BE2C (cell line): ENCODE data around the gene PDE12. TPM values are rescaled to one million over a fixed set of nuclear protein-coding genes. Genes with fewer than 3 reads are reported as not detected.

Experiments
- DNase-seq: peaks from one replicate; pipeline ENCODE4 v3.0.0-alpha.2; 2020
- H3K27me3 ChIP-seq: fragments of 250-450 bp; sonication (Bioruptor Pico); 2 replicates; pipeline ENCODE4 v1.5.1; 2020; ENCODE audit warnings: mild to moderate bottlenecking
- H3K36me3 ChIP-seq: fragments of 250-450 bp; sonication (Bioruptor Pico); 2 replicates; pipeline ENCODE4 v1.5.1; 2020; ENCODE audit warnings: mild to moderate bottlenecking
- H3K4me1 ChIP-seq: fragments of 250-450 bp; sonication (Bioruptor Pico); 2 replicates; pipeline ENCODE4 v1.5.1; 2020
- H3K4me3 ChIP-seq: 2 replicates; pipeline ENCODE4 v1.5.1; 2011; ENCODE audit warnings: low read depth, low read length
- H3K9me3 ChIP-seq: fragments of 250-450 bp; sonication (Bioruptor Pico); 2 replicates; pipeline ENCODE4 v1.5.1; 2020
- CTCF ChIP-seq: IDR thresholded peaks from 2 replicates; pipeline ENCODE4 v1.5.1; 2012; ENCODE audit warnings: mild to moderate bottlenecking, low read depth, low read length
- polyA plus RNA-seq: library from polyadenylated mRNA; unstranded; fragments of >200 nt; gene quantifications from one replicate; pipeline ENCODE4 v1.2.1, GENCODE V29; 2012; ENCODE audit warnings: low read depth, missing spikeins; ENCODE audit not compliant: insufficient read length, insufficient read depth

PDE12 gene
- polyA plus RNA-seq: 12.4 TPM

DNA sequence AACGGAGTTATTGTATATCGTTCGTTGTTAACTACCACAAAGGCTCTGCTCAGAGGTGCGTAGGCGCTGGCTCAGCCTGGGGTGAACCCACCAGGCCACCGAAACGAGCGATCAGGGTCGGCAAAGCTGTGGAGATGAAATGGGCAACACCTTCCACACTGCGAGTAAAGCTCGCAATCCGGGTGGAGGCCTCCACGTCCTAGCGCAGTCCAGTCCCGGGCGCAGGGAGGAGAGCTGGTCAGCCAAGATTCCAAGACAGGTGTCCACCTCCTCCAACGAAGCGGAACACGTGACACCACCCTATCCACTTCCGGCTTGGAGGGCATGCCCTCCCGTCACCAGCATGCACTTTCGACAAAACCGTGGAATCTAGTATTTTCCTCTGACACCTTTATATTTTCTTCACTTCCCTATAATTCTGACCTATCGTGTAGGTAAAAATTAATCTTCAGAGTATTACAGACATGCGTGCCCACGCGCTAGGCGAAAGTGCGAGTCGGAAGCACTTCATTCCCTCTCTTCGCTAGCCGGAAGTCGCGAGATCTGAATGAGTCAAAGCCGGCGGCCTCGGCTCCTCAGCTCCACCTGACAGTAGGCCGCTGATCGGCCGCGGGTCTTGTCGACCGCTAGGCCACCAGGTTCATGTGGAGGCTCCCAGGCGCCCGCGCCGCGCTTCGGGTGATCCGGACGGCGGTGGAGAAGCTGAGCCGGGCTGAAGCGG lies at the start of gene PDE12:
Gene PDE12 (plus strand): TSS at position 537 of the 721 bp plus-strand sequence. CDS start 106 bp downstream, at position 643.
- peak within 1 kb of the TSS; percentile 80 for H3K4me3 ChIP-seq
- DNase-seq: peak; percentile 78
- TF ChIP-seq CTCF: no peak
- no peaks in the 10 kb centered on the region for H3K9me3 ChIP-seq
- no peaks in the 10 kb centered on the region for H3K27me3 ChIP-seq
- no peaks in the 10 kb centered on the region for H3K4me1 ChIP-seq
- H3K36me3 ChIP-seq: no peaks in the 10 kb centered on the region

- H3K4me1 ChIP-seq: no peaks in the 10 kb centered on the region
- no peaks in the 10 kb centered on the region for H3K27me3 ChIP-seq
- no peaks in the 10 kb centered on the region for H3K36me3 ChIP-seq
- no peak for TF ChIP-seq CTCF
- DNase-seq: no peak
- H3K9me3 ChIP-seq: no peaks in the 10 kb centered on the region
- no peak overlapping the region for H3K4me3 ChIP-seq
Observed at GRCh38 chr3:57512166-57512565, 43.9 kb upstream of the PDE12 start.

DNA sequence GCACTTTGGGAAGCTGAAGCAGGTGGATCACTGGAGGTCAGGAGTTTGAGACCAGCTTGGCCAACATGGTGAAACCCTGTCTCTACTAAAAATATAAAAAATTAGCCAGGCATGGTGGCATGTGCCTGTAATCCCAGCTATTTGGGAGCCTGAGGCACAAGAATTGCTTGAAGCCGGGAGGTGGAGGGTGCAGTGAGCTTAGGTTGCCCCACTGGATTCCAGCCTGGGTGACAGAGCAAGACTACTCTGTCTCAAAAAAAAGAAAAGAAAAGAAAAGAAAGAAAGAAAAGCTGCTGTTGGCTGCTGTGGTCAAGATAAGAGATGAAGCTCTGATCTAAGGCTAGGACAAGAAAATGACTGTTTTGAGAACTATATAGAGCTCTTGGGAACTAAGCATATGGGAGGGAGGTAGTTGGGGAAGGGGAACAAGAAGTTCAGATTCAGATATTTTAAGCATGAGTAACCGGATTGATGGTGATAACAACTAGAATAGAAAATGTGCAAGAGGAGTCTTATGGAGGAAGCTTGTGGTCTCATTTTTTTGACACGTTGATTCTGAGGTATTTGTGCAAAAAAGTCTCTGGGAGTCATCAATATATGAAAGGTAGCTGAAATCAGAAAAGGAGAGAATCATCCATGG lies 37.7 kb upstream of the PDE12 start:
- no peak overlapping the region for H3K4me3 ChIP-seq
- TF ChIP-seq CTCF: no peak
- H3K4me1 ChIP-seq: no peaks in the 10 kb centered on the region
- DNase-seq: no peak
- no peaks in the 10 kb centered on the region for H3K27me3 ChIP-seq
- H3K9me3 ChIP-seq: no peaks in the 10 kb centered on the region
- no peaks in the 10 kb centered on the region for H3K36me3 ChIP-seq

GRCh38 chr3:57530071-57530608 lies 25.9 kb upstream of the PDE12 start:
- no peak for TF ChIP-seq CTCF
- no peak overlapping the region for H3K4me3 ChIP-seq
- H3K27me3 ChIP-seq: no peaks in the 10 kb centered on the region
- no peaks in the 10 kb centered on the region for H3K36me3 ChIP-seq
- DNase-seq: no peak
- no peaks in the 10 kb centered on the region for H3K9me3 ChIP-seq
- H3K4me1 ChIP-seq: no peaks in the 10 kb centered on the region

GRCh38 chr3:57538465-57538864 lies 17.6 kb upstream of the PDE12 start:
- Histone ChIP-seq H3K4me1 (no peaks in the 10 kb centered on the region), H3K27me3 (no peaks in the 10 kb centered on the region)
- no peak for DNase-seq

More at GRCh38 chr3:57538465-57538864, 17.6 kb upstream of the PDE12 start:
- H3K4me3 ChIP-seq: no peak overlapping the region
- no peaks in the 10 kb centered on the region for H3K36me3 ChIP-seq
- no peaks in the 10 kb centered on the region for H3K9me3 ChIP-seq
- TF ChIP-seq CTCF: no peak
